Activated naive CD4-positive, alpha-beta T cell treated with anti-CD3 and anti-CD28 coated beads, Interleukin-2, amount 50 U/mL, for 24 hours (primary cell): Measurements from ENCODE around the gene FIP1L1.
"Not testable (repeated sequence)": the region's sequence is repeated elsewhere in the genome, so short reads cannot be mapped to it uniquely, and the experiment has no call there.

Experiments
- H3K27ac Mint-ChIP-seq: one replicate; pipeline ENCODE4 v1.8.0; 2021; ENCODE audit warnings: mild to moderate bottlenecking, mixed read lengths
- H3K27me3 Mint-ChIP-seq: one replicate; pipeline ENCODE4 v1.8.0; 2021; ENCODE audit warnings: mixed read lengths
- H3K36me3 Mint-ChIP-seq: one replicate; pipeline ENCODE4 v1.8.0; 2021; ENCODE audit warnings: mixed read lengths
- H3K4me1 Mint-ChIP-seq: one replicate; pipeline ENCODE4 v1.8.0; 2021; ENCODE audit warnings: mixed read lengths
- H3K4me3 Mint-ChIP-seq: one replicate; pipeline ENCODE4 v1.8.0; 2021; ENCODE audit warnings: mild to moderate bottlenecking, mixed read lengths
- H3K9me3 Mint-ChIP-seq: one replicate; pipeline ENCODE4 v1.8.0; 2021; ENCODE audit warnings: mixed read lengths

FIP1L1 gene

GRCh38 chr4:53432528-53433424 lies 55.3 kb downstream of the FIP1L1 start:
- Mint-ChIP-seq H3K36me3 (peaks cover 29% of the 10 kb centered on the region), H3K27me3 (no peaks in the 10 kb centered on the region), H3K4me3 (no peak overlapping the region), H3K9me3 (no peaks in the 10 kb centered on the region), H3K4me1 (peaks cover 24% of the 10 kb centered on the region), H3K27ac (no peak overlapping the region)

- H3K4me1 Mint-ChIP-seq = peaks cover 34% of the 10 kb centered on the region
- no peaks in the 10 kb centered on the region for H3K9me3 Mint-ChIP-seq
- peaks cover 22% of the 10 kb centered on the region for H3K36me3 Mint-ChIP-seq
- no peak overlapping the region for H3K4me3 Mint-ChIP-seq
- H3K27ac Mint-ChIP-seq = no peak overlapping the region
- H3K27me3 Mint-ChIP-seq = no peaks in the 10 kb centered on the region
These were observed 58.8 kb downstream of the FIP1L1 start for GRCh38 chr4:53436251-53436650.

- Mint-ChIP-seq H3K36me3 (peaks cover 40% of the 10 kb centered on the region), H3K4me1 (peaks cover 44% of the 10 kb centered on the region), H3K9me3 (no peaks in the 10 kb centered on the region), H3K4me3 (no peak overlapping the region), H3K27me3 (no peaks in the 10 kb centered on the region), H3K27ac (peak overlapping the region; percentile 24)
These were observed 64.1 kb downstream of the FIP1L1 start for GRCh38 chr4:53441564-53441963.

GRCh38 chr4:53444954-53445353 lies 67.5 kb downstream of the FIP1L1 start:
- Mint-ChIP-seq H3K27me3 (no peaks in the 10 kb centered on the region), H3K4me1 (peaks cover 40% of the 10 kb centered on the region), H3K27ac (peak overlapping the region; percentile 47), H3K9me3 (no peaks in the 10 kb centered on the region), H3K4me3 (no peak overlapping the region), H3K36me3 (peaks cover 36% of the 10 kb centered on the region)

GRCh38 chr4:53450773-53451172 lies 73.3 kb downstream of the FIP1L1 start:
- H3K9me3 Mint-ChIP-seq = no peaks in the 10 kb centered on the region
- H3K27ac Mint-ChIP-seq = peak overlapping the region; percentile 6
- peaks cover 16% of the 10 kb centered on the region for H3K36me3 Mint-ChIP-seq
- no peaks in the 10 kb centered on the region for H3K27me3 Mint-ChIP-seq
- H3K4me1 Mint-ChIP-seq = peaks cover 25% of the 10 kb centered on the region
- no peak overlapping the region for H3K4me3 Mint-ChIP-seq

- H3K27me3 Mint-ChIP-seq = no peaks in the 10 kb centered on the region
- H3K27ac Mint-ChIP-seq = no peak overlapping the region
- peaks cover 13% of the 10 kb centered on the region for H3K4me1 Mint-ChIP-seq
- peaks cover 12% of the 10 kb centered on the region for H3K36me3 Mint-ChIP-seq
- no peaks in the 10 kb centered on the region for H3K9me3 Mint-ChIP-seq
- H3K4me3 Mint-ChIP-seq = no peak overlapping the region
These were observed 75.9 kb downstream of the FIP1L1 start for GRCh38 chr4:53453385-53453784.

- Mint-ChIP-seq H3K4me1 (peaks cover 2% of the 10 kb centered on the region), H3K27ac (no peak overlapping the region), H3K36me3 (peaks cover 21% of the 10 kb centered on the region), H3K9me3 (no peaks in the 10 kb centered on the region), H3K27me3 (no peaks in the 10 kb centered on the region), H3K4me3 (no peak overlapping the region)
These were observed 78.3 kb downstream of the FIP1L1 start for GRCh38 chr4:53455766-53456165.

GRCh38 chr4:53456178-53456577 lies 78.7 kb downstream of the FIP1L1 start:
- no peak overlapping the region for H3K27ac Mint-ChIP-seq
- no peaks in the 10 kb centered on the region for H3K27me3 Mint-ChIP-seq
- peaks cover 22% of the 10 kb centered on the region for H3K36me3 Mint-ChIP-seq
- H3K4me1 Mint-ChIP-seq = no peaks in the 10 kb centered on the region
- H3K4me3 Mint-ChIP-seq = no peak overlapping the region
- H3K9me3 Mint-ChIP-seq = no peaks in the 10 kb centered on the region

- Mint-ChIP-seq H3K27me3 (no peaks in the 10 kb centered on the region), H3K27ac (no peak overlapping the region), H3K4me3 (no peak overlapping the region), H3K36me3 (peaks cover 25% of the 10 kb centered on the region), H3K9me3 (no peaks in the 10 kb centered on the region), H3K4me1 (no peaks in the 10 kb centered on the region)
These were observed 82.1 kb downstream of the FIP1L1 start for GRCh38 chr4:53459548-53459947.

GRCh38 chr4:53461244-53461643 lies 83.8 kb downstream of the FIP1L1 start:
- no peak overlapping the region for H3K27ac Mint-ChIP-seq
- no peaks in the 10 kb centered on the region for H3K9me3 Mint-ChIP-seq
- peaks cover 18% of the 10 kb centered on the region for H3K36me3 Mint-ChIP-seq
- no peak overlapping the region for H3K4me3 Mint-ChIP-seq
- no peaks in the 10 kb centered on the region for H3K27me3 Mint-ChIP-seq
- no peaks in the 10 kb centered on the region for H3K4me1 Mint-ChIP-seq

GRCh38 chr4:53463340-53463739 lies 85.9 kb downstream of the FIP1L1 start:
- H3K4me1 Mint-ChIP-seq = no peaks in the 10 kb centered on the region

GRCh38 chr4:53465281-53465680 lies 87.8 kb downstream of the FIP1L1 start:
- Mint-ChIP-seq H3K27ac (no peak overlapping the region), H3K9me3 (no peaks in the 10 kb centered on the region), H3K4me1 (no peaks in the 10 kb centered on the region), H3K27me3 (no peaks in the 10 kb centered on the region), H3K4me3 (no peak overlapping the region), H3K36me3 (peaks cover 14% of the 10 kb centered on the region)

More at GRCh38 chr4:53463340-53463739, 85.9 kb downstream of the FIP1L1 start:
- H3K4me3 Mint-ChIP-seq = no peak overlapping the region
- H3K27ac Mint-ChIP-seq = no peak overlapping the region
- no peaks in the 10 kb centered on the region for H3K9me3 Mint-ChIP-seq
- peaks cover 22% of the 10 kb centered on the region for H3K36me3 Mint-ChIP-seq
- H3K27me3 Mint-ChIP-seq = no peaks in the 10 kb centered on the region

- Mint-ChIP-seq H3K4me1 (no peaks in the 10 kb centered on the region), H3K9me3 (no peaks in the 10 kb centered on the region)
These were observed 88.5 kb downstream of the FIP1L1 start for GRCh38 chr4:53465891-53466290.

GRCh38 chr4:53466576-53466975 lies 89.1 kb downstream of the FIP1L1 start:
- not testable (repeated sequence) for H3K27ac Mint-ChIP-seq, H3K9me3 Mint-ChIP-seq, H3K27me3 Mint-ChIP-seq, H3K4me3 Mint-ChIP-seq, H3K4me1 Mint-ChIP-seq, H3K36me3 Mint-ChIP-seq

More at GRCh38 chr4:53465891-53466290, 88.5 kb downstream of the FIP1L1 start:
- Mint-ChIP-seq H3K27ac (no peak overlapping the region), H3K4me3 (no peak overlapping the region), H3K36me3 (peaks cover 11% of the 10 kb centered on the region), H3K27me3 (no peaks in the 10 kb centered on the region)

- no peak overlapping the region for H3K27ac Mint-ChIP-seq
- H3K9me3 Mint-ChIP-seq = peaks cover 9% of the 10 kb centered on the region
- H3K36me3 Mint-ChIP-seq = no peaks in the 10 kb centered on the region
- peaks cover 3% of the 10 kb centered on the region for H3K27me3 Mint-ChIP-seq
- H3K4me3 Mint-ChIP-seq = no peak overlapping the region
- H3K4me1 Mint-ChIP-seq = no peaks in the 10 kb centered on the region
These were observed 99.0 kb downstream of the FIP1L1 start for GRCh38 chr4:53476232-53477037.

GRCh38 chr4:53477038-53477565 lies 99.7 kb downstream of the FIP1L1 start:
- H3K4me1 Mint-ChIP-seq = no peaks in the 10 kb centered on the region
- peaks cover 9% of the 10 kb centered on the region for H3K9me3 Mint-ChIP-seq
- H3K27ac Mint-ChIP-seq = no peak overlapping the region
- peaks cover 9% of the 10 kb centered on the region for H3K27me3 Mint-ChIP-seq
- H3K4me3 Mint-ChIP-seq = no peak overlapping the region
- no peaks in the 10 kb centered on the region for H3K36me3 Mint-ChIP-seq
